PC-9 (cell line): ENCODE data around the gene PROSER3.

ENCODE experiments used
- CTCF ChIP-seq: fragments of 200-600 bp; sonication (generic); conservative IDR thresholded peaks from 2 replicates; pipeline ENCODE4 v1.6.1; 2017; ENCODE audit warnings: mixed run types, antibody characterized with exemption, mild to moderate bottlenecking, moderate library complexity
- EZH2 ChIP-seq: fragments of 200-600 bp; sonication (generic); IDR thresholded peaks from 2 replicates; pipeline ENCODE4 v1.8.0; 2017; ENCODE audit warnings: antibody characterized with exemption, low read depth

DNA sequence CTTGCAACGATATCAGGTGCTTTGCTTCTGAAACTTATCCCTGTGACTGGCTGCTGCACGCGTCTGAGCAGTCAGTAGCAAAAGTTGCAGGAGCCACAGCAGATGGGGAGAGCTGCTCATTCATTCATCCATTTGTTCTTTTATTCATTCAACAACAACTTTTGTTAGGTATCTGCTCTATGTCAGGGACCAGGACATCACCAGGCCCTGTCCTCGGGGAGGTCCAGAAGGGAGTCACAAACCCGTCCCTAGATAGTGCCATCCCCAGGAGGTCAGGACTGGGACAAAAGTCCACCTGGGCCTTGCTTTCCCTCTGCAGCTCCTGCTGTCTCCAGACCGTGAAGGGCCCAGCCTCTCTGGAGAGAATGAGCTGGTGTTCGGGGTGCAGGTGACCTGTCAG is 20.0 kb downstream of the PROSER3 start:
- TF ChIP-seq CTCF (no peak), EZH2 (no peak)
